ENCODE results near the gene ATP6V0B.

DNA sequence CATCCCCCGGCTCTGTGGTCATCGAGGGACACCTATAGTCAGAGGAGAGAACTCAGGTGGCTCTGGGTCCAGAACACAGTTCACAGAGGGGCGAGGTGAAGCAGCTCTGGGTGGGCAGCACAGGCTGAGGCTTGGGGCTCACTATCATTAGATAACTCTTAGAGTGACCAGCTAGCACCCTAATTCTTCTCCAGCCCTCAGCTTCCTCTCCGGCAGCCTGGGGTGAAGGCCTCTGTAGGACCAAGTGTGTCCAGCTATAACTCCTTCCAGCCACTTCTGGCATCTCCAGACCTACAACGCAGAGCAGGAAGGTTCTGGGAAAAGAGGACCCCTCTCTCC, 39.8 kb upstream of the ATP6V0B start:
- TF ChIP-seq, protein P1, sequence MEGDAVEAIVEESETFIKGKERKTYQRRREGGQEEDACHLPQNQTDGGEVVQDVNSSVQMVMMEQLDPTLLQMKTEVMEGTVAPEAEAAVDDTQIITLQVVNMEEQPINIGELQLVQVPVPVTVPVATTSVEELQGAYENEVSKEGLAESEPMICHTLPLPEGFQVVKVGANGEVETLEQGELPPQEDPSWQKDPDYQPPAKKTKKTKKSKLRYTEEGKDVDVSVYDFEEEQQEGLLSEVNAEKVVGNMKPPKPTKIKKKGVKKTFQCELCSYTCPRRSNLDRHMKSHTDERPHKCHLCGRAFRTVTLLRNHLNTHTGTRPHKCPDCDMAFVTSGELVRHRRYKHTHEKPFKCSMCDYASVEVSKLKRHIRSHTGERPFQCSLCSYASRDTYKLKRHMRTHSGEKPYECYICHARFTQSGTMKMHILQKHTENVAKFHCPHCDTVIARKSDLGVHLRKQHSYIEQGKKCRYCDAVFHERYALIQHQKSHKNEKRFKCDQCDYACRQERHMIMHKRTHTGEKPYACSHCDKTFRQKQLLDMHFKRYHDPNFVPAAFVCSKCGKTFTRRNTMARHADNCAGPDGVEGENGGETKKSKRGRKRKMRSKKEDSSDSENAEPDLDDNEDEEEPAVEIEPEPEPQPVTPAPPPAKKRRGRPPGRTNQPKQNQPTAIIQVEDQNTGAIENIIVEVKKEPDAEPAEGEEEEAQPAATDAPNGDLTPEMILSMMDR (IDR thresholded peaks at IDR 0.05): peak in 1 of 12 donors; percentile 3
- TF ChIP-seq POLR2A (IDR thresholded peaks at IDR 0.05): no peak

All from heart left ventricle (tissue), 13 donors.